ENCODE results near the gene ZNF44.
"Not testable (repeated sequence)": the region's sequence is repeated elsewhere in the genome, so short reads cannot be mapped to it uniquely, and the experiment has no call there.

ZNF44 gene

GRCh38 chr19:12325690-12326089 is 31.0 kb upstream of the ZNF44 start:
- no peaks in the 10 kb centered on the region for H3K27me3 ChIP-seq (ENCODE audit: insufficient read depth, low read depth)
- no peaks in the 10 kb centered on the region for H3K79me2 ChIP-seq (ENCODE audit: insufficient read depth, low read depth)
- H3K4me1 ChIP-seq (ENCODE audit: low read depth, poor library complexity, severe bottlenecking) = no peaks in the 10 kb centered on the region
- no peak overlapping the region for H3K4me3 ChIP-seq (IDR thresholded peaks at IDR 0.05; ENCODE audit: insufficient read depth, low read depth, low read length)
- no peak overlapping the region for H3K27ac ChIP-seq
- no peaks in the 10 kb centered on the region for H3K36me3 ChIP-seq (ENCODE audit: insufficient read depth)
- H2AFZ ChIP-seq (ENCODE audit: low read depth) = no peak overlapping the region
- TF ChIP-seq CTCF (conservative IDR thresholded peaks at IDR 0.05; ENCODE audit: low read depth, low read length) = no peak
- H4K20me1 ChIP-seq (ENCODE audit: insufficient read depth) = no peaks in the 10 kb centered on the region
- no peak overlapping the region for H3K4me2 ChIP-seq
- no peak overlapping the region for H3K9ac ChIP-seq

GRCh38 chr19:12318782-12319413 is 24.2 kb upstream of the ZNF44 start:
- no peak overlapping the region for H3K27ac ChIP-seq
- H3K79me2 ChIP-seq (ENCODE audit: insufficient read depth, low read depth) = no peaks in the 10 kb centered on the region
- H3K4me1 ChIP-seq (ENCODE audit: low read depth, poor library complexity, severe bottlenecking) = no peaks in the 10 kb centered on the region
- H2AFZ ChIP-seq (ENCODE audit: low read depth) = no peak overlapping the region
- H4K20me1 ChIP-seq (ENCODE audit: insufficient read depth) = no peaks in the 10 kb centered on the region
- H3K27me3 ChIP-seq (ENCODE audit: insufficient read depth, low read depth) = no peaks in the 10 kb centered on the region
- H3K36me3 ChIP-seq (ENCODE audit: insufficient read depth) = no peaks in the 10 kb centered on the region
- no peak overlapping the region for H3K9ac ChIP-seq
- no peak for TF ChIP-seq CTCF (conservative IDR thresholded peaks at IDR 0.05; ENCODE audit: low read depth, low read length)
- no peak overlapping the region for H3K4me3 ChIP-seq (IDR thresholded peaks at IDR 0.05; ENCODE audit: insufficient read depth, low read depth, low read length)
- H3K4me2 ChIP-seq = no peak overlapping the region

- Histone ChIP-seq H3K27ac (no peak overlapping the region), H3K4me1 (ENCODE audit: low read depth, poor library complexity, severe bottlenecking) (no peaks in the 10 kb centered on the region), H3K79me2 (ENCODE audit: insufficient read depth, low read depth) (no peaks in the 10 kb centered on the region), H3K9ac (no peak overlapping the region), H3K4me2 (no peak overlapping the region), H3K36me3 (ENCODE audit: insufficient read depth) (no peaks in the 10 kb centered on the region), H4K20me1 (ENCODE audit: insufficient read depth) (no peaks in the 10 kb centered on the region), H3K4me3 (IDR thresholded peaks at IDR 0.05; ENCODE audit: insufficient read depth, low read depth, low read length) (no peak overlapping the region), H2AFZ (ENCODE audit: low read depth) (no peak overlapping the region), H3K27me3 (ENCODE audit: insufficient read depth, low read depth) (no peaks in the 10 kb centered on the region)
- TF ChIP-seq CTCF (conservative IDR thresholded peaks at IDR 0.05; ENCODE audit: low read depth, low read length) = no peak
Measured at GRCh38 chr19:12314553-12314952, 19.9 kb upstream of the ZNF44 start.

- H2AFZ ChIP-seq (ENCODE audit: low read depth); H3K27me3 ChIP-seq (ENCODE audit: insufficient read depth, low read depth); H3K4me1 ChIP-seq (ENCODE audit: low read depth, poor library complexity, severe bottlenecking); H3K4me3 ChIP-seq (IDR thresholded peaks at IDR 0.05; ENCODE audit: insufficient read depth, low read depth, low read length); H3K27ac ChIP-seq; H3K4me2 ChIP-seq; H4K20me1 ChIP-seq (ENCODE audit: insufficient read depth); H3K9ac ChIP-seq; H3K36me3 ChIP-seq (ENCODE audit: insufficient read depth); H3K79me2 ChIP-seq (ENCODE audit: insufficient read depth, low read depth): not testable (repeated sequence)
Measured at GRCh38 chr19:12308891-12309290, 14.2 kb upstream of the ZNF44 start.

GRCh38 chr19:12295191-12295590 is 508 bp upstream of the ZNF44 start:
- Histone ChIP-seq H3K27me3 (ENCODE audit: insufficient read depth, low read depth) (no peaks in the 10 kb centered on the region), H4K20me1 (ENCODE audit: insufficient read depth) (no peaks in the 10 kb centered on the region), H2AFZ (ENCODE audit: low read depth) (no peak overlapping the region; the same call in 1 of the 2 replicates), H3K79me2 (ENCODE audit: insufficient read depth, low read depth) (peaks cover 3% of the 10 kb centered on the region; the same call in 1 of the 2 replicates), H3K36me3 (ENCODE audit: insufficient read depth) (no peaks in the 10 kb centered on the region), H3K4me2 (no peak overlapping the region), H3K4me3 (IDR thresholded peaks at IDR 0.05; ENCODE audit: insufficient read depth, low read depth, low read length) (no peak overlapping the region), H3K4me1 (ENCODE audit: low read depth, poor library complexity, severe bottlenecking) (no peaks in the 10 kb centered on the region), H3K27ac (no peak overlapping the region), H3K9ac (no peak overlapping the region)
- TF ChIP-seq CTCF (conservative IDR thresholded peaks at IDR 0.05; ENCODE audit: low read depth, low read length) = no peak
